Activated naive CD4-positive, alpha-beta T cell treated with anti-CD3 and anti-CD28 coated beads, Interleukin-2, amount 50 U/mL, for 16 hours (primary cell): ENCODE measurements around the gene MARCKSL1.

Source experiments
- DNase-seq: peaks from one replicate; pipeline ENCODE4 v3.0.0-alpha.2; 2020

Gene MARCKSL1

GRCh38 chr1:32352239-32352745, 16.3 kb upstream of the MARCKSL1 start:
- no peak for DNase-seq

- DNase-seq, result peak; percentile 92
These were observed 15.6 kb upstream of the MARCKSL1 start for GRCh38 chr1:32351399-32352238.

GRCh38 chr1:32350785-32351398, 14.9 kb upstream of the MARCKSL1 start:
- peak; percentile 80 for DNase-seq

DNA sequence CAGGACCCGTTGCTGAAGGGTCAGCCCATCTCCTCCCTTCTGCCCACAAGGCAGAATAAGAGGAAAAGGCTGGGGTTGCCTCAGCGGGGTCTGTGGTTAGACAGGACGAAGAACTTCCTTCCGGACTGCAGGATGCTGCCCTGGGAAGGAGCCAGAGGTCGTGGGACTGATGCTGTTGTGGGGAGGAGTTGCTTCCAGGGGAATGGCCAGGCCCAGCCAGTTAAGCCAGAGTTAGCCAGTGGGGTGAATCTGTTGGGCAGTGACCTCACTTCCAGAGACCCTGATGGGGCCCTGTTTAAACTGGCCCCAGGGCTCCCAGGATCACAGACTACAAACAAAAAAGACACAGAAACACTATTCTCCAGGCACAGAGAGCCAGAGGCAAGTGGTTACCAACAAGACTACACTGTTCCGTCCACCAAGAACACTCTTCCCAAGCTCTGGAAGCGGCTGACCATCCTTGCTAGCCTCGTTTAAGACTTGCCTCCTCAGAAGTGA, 13.2 kb upstream of the MARCKSL1 start:
- no peak for DNase-seq

DNA sequence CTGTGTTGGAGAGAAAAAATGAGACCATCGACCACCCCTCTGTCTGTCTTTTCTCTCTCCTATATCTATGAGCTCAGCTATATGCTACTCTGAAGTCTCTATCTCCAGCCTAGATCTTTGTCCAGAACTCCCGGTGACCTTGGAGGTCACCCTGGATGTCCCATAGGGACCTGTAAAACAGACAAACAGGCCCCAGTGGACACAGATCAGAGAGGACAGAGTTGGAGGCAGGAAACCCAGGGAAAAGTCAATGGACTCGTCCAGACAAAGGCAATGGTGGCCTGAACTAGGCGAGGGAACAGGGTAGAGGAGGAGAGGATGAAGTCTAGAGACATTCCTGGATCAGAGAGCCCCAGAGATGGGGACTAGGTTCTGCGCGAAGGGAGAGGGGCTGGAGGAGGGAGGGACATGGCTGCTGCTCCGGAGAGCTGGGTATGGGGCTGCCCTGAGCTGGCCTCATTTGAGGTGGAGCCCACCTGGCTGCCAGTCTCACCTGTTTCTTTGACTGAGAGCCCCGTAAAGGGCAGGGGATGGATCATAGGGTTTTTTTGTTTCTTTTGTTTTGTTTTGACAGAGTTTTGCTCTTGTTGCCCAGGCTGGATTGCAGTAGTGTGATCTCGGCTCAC, 10.6 kb upstream of the MARCKSL1 start:
- DNase-seq, result no peak

DNA sequence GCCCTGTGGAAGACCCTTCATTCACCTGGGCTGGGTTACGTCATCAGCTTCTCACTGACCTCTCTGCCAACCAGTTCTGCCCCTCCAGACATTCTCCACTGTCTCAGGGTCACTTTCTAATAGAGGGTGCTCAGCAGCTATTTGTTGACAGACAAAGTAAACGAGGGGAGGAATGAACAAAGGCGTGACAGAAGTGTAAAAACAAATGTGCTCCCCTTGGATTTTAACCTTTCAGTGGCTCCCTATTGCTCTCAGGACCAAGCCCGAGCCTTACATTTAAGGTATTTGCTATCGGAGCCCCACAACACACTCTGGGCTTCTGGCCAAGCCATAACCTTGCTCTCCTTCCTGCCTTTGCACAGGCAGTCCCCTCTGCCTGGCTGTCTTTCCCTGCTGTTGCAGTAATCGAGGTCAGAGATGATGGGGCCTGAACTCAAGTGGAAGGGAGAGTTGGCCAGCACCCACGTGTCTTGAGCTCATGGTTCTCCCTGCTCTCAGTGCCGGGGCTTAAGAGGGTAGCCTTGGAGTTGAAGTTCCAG, 9.3 kb upstream of the MARCKSL1 start:
- no peak for DNase-seq

- DNase-seq, result no peak
These were observed 6.7 kb upstream of the MARCKSL1 start for GRCh38 chr1:32342704-32343103.

DNA sequence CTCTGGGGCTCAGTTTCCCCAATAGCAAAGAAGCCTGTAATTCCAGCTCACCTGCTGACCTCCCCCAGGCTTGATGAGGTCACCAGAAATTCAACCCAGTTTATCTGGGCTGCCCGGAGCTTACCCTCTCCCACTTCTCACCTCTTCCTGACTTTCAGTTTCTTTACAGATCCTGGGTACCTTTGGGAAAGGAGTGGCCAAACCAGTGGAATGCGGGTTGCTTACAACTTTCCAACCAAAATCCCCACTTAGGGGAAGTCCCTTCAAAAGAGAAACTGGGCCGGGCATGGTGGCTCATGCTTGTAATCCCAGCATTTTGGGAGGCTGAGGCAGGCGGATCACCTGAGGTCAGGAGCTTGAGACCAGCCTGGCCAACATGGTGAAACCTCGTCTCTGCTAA, 5.9 kb upstream of the MARCKSL1 start:
- no peak for DNase-seq

DNA sequence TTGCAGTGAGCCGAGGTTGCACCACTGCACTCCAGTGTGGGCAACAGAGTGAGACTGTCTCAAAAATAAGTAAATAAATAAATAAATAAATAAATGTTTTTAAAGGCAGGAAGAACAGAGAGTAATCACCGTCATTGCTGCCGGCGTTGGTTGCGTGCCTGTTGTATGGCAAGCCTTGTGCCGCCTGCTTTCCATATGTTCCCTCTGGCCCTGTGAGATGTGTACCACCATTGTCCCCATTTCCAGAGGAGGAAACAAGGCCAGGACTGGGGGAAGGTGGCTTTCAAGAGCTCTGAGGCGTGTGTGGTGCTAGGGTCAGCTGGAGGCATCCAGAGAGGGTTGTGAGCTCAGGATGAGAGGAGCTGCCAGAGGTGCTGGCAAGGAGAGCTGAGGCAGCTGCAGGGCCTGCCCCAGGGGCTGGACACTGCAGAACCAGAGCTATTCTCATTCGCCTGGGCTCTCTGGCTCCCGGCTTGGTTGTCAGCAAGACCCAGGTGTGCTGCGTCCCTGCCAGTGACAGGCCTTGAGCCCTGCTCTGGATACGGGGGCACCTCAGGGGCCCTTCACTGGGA, 5.2 kb upstream of the MARCKSL1 start:
- no peak for DNase-seq

- DNase-seq, result peak; percentile 42
These were observed 3.4 kb upstream of the MARCKSL1 start for GRCh38 chr1:32339363-32339978.

DNA sequence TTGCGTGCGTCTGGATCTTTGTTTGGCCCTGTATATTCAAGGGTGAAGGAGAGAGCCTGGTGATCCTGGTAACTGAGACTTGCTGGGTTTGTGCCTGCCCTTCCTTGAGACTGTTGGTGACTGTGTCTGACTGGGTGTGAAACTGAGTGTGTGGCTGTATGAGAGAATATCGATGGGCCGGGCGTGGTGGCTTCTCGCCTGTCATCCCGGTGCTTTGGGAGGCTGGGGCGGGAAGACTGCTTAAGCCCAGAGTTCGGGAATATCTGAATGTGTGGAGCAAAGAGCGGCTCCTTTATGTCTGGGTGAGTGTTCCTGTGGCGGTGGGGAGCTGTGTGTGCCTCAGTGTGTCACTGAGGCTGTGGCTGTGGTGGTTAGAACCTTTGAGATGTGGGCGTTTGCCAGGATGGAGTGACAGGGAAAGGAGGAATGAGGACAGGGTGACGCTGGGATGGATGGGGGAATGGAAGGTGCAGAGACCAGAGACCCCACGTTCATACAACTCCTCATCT, 2.7 kb upstream of the MARCKSL1 start:
- DNase-seq, result no peak

DNA sequence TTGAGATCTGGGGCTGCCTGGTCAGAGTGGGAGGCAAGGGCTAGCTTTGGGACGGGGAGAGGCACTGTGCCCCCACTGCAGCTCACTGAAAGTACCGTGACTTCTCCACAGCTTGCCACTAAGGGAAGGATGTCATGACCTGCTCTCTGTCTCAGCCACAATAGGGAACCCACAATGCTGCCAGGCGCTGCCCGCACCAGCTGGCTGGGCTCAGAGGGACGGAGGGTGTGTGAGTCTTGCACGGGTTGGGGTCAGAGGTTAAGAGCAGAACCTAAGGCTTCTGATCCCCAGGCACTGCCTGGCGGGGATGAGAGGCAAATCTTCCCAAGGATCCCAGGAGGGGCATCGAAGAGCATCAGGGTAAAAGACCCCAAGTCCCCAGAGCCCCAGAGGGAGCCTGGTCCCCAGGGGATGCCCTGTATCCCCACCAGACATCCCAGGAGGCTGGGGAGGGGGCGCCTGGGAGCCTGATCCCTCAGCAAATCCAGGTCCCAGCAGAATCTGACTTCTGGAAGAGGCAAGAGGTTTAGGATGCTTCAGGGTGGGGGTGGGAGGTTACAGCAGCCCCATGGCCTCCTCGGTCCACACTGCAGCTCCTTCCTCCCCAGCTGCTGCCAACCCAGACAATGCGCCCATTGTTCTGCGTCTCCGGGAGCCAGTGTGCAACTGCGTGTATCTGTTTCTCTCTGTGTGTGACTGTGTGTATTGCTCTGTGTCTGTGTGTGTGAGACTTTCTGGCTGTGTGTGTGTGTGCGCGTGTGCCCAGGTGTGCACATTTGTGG, 2.0 kb upstream of the MARCKSL1 start:
- DNase-seq, result no peak

DNA sequence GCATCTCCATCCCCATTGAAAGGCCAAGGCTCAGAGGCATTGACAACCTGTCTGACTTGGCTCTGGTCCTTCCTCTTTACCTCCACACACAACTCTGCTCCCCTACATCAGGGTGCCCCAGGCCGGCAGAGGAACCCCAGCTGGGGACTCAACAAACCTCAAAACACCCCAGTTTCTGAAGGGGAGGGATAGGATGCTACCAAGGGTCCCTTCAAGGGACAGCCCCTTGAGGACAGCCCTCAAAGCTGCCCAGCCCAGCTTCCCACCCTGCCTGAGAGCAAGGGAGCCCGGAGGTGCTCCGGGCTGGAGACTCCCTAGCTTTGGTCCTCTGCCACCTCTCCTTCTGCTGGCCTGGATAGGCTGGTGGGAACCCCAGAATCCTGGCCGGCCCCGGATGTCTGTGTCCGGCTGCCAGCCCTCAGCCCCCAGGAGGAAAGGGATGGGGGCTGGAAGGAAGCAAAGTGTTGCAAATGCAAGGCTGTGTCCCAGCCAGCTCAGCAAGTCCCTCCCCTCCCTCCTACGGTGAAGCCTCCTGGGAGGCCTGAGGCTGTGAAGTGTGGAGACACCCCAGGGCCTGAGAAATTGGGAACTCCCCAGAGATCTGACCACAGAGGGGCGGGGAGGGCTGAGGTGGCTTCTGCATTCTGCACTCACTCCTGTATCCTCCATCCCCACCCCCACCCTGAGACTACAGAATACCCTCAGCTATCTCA, 1.1 kb upstream of the MARCKSL1 start:
- DNase-seq, result peak; percentile 39

GRCh38 chr1:32336591-32336932, 529 bp upstream of the MARCKSL1 start:
- DNase-seq, result no peak

- DNase-seq, result no peak
These were observed 571 bp downstream of the MARCKSL1 start for GRCh38 chr1:32335535-32335789.

DNA sequence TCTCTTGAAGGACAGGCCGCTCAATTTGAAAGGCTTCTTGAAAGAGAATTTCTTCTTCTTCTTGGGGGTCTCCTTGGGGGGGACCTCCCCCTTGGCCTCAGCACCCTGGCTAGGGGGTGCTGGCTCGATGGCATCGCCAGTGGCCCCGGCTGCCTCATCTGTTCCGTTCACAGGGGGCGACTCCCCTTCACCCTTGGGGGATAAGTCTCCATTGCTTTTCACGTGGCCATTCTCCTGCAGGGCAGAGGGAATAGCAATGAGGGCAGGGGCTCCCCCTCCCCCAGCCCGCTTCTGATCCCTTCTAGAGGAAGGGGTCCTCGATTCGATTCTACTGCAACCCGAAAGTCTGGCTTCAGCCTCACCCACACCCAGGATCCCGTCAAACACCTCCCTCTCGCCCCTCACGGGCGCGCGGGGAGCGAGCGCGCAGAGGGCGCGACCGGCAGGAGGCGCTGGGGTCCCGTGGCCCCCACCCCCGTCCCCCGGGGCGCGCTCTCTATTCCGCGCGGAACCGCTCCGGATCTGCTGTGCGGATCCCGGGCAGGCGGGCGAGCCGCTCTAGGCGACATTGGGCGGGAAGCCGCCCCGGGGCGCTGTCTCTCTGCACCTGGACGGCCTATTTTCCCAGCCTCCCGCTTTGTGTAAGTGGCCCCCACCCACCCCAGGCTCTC, 1.0 kb downstream of the MARCKSL1 start:
- DNase-seq, result peak; percentile 70

GRCh38 chr1:32334274-32334861, 1.7 kb downstream of the MARCKSL1 start:
- DNase-seq, result no peak

DNA sequence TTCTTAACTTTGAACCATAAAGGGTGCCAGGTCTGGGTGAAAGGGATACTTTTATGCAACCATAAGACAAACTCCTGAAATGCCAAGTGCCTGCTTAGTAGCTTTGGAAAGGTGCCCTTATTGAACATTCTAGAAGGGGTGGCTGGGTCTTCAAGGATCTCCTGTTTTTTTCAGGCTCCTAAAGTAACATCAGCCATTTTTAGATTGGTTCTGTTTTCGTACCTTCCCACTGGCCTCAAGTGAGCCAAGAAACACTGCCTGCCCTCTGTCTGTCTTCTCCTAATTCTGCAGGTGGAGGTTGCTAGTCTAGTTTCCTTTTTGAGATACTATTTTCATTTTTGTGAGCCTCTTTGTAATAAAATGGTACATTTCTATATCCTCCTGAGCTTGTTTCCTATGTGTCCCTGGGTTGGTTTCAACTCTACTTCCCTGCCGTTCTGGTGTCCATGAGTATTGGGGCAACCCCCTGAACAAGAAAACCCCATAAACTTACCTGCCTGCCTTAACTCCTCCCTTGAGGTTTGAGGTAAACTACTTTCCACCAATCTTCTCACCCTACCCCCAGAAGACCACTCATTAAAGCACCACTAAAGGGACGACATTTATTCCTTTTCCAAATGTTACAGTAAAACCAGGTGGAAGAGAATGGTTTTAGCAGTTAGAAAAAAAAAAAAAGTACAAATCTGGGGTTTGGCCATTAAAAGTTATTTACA, 2.6 kb downstream of the MARCKSL1 start:
- DNase-seq, result no peak

GRCh38 chr1:32332290-32333079, 3.5 kb downstream of the MARCKSL1 start:
- DNase-seq, result no peak
